Stimulated activated CD4-positive, alpha-beta T cell treated with anti-CD3 and anti-CD28 coated beads, Interleukin-15, amount 100 ng/mL, for 1 hour (primary cell): ENCODE data around the gene ALOXE3.
"Not testable (repeated sequence)": the region's sequence is repeated elsewhere in the genome, so short reads cannot be mapped to it uniquely, and the experiment has no call there.

Source experiments
- DNase-seq, 2 donors: peaks; one replicate each; pipeline ENCODE4 v3.0.0-alpha.2; 2020; ENCODE audit warnings: low read depth in 1 of 2, low spot score in 1 of 2

Gene ALOXE3

DNA sequence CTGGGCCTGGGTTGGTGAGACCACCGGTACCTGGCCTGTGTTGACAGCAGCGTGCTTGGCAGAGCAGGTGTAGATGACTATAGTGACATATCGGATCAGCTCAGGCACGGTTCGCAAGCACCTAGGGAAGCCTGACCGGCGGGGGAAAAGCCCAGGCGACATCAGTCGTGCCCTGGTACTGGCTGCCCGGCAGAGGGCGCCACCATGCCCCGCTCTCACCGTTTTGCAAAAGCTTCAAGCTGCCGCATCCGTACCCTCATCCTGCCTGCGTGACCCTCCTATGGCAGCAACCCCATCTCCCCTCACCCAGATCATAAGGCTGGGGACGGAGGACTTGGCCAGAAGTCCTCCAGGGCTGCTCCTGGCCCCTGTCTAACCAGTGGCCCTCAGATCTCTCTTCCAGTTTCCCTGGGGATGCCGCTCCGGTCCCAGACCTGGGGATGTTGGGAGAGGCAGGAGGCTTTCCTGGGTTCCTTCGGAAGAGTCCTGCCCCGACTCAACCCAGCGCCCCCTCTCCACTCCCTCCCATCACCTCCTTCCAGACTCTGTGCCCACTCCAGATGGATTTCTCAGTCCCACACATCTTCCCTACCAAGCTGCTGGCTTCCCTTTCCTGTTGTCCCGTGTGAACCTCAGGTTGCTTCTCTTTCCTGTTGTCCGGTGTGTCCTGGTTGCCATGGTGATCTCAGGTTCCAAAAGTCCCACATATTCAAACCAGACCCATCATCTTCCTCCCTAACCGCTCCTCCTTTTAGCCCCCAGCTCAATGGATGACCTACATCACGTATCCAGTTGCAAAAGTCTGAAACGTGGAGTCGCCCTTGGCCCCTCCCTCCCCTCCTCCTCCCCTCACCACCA is 44.5 kb downstream of the ALOXE3 start:
- DNase-seq: peak; percentile 74 to 84

DNA sequence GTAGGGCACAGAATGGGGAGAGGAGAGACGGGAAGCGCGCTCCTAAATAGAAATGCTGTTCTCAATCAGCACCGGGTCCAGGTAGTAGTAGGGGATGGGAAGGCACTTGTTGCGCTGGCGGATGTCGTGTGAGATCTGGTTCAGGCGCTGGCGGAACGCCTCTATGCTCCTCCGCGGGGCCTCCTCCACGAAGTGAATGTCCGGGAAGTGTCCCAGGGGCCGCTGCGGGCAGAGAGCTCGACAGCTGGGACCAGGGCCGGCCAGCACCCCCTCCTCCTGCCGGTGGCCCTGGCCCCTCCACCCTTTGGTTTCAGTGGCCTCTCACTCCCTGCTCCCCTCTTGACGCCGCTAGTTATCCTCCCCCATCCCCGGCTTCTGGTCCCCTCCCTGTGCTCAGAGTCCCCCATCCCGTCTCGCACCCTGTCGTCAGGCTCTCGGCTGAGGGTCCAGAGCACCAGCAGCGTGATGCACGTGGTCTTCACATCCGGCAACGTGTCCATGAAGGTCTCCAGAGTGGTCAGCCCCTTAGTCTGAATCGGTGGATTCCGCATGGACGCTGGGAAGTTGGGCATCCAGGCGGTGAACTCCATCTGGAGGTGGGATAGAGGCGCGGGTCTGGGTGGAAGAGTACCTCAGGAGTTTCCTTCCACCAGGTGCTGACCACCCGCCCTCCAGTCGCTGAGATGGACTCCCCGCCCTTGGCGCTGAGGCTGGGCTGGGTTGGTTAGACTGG is 45.4 kb downstream of the ALOXE3 start:
- no peak for DNase-seq

DNA sequence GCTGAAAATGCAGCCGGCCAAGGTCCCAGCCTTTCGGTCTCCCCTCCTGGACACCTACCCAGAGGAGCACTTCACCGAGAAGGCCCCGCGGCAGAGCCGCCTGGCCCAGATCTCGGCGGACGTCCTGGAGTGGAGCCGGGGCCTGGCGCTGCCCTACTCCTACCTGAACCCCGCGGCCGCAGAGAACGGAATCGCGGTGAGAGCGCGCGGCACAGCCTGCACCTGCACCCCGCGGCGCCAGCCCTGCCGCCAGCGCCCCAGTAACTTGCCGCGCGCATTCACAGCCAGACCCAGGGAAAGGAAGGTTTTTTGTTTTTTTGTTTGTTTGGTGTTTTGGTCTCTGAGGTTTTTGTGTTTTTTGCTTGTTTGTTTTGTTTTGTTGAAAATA is 46.0 kb downstream of the ALOXE3 start:
- no peak for DNase-seq

DNA sequence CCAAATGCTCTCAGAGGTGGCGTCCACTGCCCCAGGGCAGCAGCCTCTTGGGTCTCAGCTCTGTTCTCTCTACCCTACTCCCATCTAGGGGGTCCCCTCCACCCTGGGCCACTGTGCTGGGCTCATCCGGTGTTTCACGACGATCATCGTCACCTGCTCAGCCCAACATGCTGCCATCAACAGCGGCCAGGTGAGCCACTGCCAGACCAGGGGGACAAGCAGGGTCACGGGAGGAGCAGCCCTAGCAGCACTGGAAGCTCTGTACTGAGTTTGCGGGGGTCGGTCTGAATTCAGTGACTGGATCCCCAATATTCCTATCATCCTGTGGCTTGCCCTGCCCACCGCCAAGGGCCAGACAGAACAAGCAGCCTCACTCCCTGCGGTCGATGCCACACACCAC is 46.8 kb downstream of the ALOXE3 start:
- DNase-seq: no peak

DNA sequence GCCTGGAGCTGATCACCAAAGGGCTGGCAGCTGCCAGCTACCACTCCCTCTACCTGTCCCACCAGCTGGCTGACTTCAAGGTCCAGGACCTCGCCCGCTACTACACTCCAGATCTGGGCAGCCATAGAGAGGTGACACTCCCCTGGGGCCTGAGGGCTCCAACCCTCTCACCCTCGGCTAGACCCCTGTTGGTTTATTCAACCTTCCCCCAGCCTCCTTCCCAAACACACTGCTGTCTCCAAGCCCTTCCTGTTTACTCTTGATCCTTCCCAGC is 48.8 kb downstream of the ALOXE3 start:
- DNase-seq: no peak

DNA sequence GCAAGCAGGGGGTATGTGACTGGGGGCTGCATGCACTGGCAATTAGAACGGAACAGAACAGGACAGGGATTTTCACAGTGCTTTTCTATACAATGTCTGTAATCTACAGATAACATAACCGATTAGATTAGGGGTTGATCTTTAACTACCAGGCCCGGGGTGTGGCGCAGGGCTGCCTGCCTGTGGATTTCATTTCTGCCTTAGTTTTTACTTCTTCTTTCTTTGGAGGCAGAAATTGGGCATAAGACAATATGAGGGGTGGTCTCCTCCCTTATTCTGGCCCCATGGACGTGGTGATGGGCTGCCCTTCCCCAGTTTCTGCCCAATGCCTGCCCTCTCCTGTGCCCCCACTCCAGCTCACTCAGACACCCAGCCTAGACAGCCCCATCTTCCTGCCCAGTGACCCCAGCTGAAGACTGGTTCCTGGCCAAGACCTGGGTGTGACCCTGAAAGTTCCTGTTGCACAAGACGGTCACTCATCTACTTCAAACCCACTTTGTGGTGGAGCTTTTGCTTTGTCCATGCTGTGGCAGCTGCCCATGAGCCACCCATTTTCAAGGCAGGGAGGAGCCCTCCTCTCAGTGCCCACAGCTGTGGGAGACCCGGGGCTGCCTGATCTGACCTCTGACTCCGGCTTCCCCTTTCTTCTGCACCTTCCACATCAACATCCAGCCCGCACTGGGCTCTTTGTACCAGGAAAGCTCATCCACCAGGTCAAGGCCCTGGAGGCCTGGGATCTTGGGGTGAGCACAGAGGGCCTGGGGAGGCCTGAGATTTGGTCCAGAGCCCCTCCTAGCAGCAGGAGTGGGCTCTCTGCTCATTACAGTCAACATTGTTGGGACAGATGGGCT is 49.4 kb downstream of the ALOXE3 start:
- DNase-seq: no peak

DNA sequence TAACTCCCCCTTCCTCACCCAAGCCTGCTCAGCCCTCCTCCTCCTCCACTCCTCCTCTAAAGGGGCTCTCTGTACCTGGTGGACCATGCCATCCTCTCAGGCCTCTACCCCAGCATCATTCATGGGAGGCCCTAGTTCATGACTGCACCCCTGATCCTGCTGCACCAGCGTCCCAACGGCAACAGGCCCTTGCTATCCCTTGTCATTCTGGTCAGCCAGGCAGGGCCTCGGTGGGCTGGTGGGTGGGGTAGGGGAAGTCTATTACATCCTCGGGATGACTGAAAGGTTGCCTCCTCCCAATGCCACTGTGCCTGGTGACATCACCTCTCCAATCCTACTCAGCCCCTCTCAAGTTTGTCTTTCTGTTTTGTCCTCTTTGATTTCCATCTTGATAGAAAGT is 50.5 kb downstream of the ALOXE3 start:
- no peak for DNase-seq

DNA sequence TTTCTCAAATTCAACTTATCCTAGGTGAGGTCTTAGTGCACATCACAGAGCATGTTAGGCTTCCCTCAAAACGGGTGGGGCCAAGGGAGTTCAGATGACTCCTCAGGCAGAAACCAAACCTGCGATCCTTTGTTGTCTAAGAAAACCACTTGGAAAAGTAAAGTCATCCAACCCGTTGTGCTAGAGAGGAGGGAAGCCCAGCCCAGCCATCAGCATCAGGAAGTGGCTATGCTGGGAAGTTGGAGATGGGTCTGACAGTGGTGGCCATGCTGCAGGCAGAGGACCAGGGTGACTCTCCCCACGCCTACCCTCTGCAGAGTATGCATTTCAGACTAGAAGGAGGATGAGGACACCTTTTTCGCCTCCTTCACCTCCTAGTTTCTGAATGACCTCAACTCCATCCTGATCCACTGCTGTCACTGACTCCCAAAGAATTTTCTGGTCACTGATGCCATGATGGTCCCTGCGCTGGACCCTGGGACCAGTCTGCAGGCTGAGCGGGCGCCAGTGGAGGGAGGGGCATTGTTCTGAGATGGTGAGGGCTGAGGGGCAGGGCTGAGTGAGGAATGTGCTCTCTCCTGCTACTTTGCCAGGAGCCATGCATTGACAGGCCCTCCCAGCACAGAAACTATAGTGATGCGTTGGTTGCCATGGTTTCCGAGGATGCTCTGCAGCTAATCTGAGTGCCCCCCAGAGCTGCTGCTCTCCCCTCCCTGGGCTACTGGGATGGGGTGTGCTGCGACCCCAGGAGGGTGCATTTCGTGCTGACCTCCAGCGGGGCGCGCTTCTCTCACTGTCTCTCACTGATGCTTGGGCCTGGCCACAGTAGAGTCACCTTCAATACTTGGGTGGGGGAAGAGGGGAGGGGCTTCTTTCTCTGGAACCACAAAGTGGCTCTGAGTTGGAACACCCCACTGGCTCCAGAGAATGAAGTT is 51.2 kb downstream of the ALOXE3 start:
- no peak for DNase-seq

DNA sequence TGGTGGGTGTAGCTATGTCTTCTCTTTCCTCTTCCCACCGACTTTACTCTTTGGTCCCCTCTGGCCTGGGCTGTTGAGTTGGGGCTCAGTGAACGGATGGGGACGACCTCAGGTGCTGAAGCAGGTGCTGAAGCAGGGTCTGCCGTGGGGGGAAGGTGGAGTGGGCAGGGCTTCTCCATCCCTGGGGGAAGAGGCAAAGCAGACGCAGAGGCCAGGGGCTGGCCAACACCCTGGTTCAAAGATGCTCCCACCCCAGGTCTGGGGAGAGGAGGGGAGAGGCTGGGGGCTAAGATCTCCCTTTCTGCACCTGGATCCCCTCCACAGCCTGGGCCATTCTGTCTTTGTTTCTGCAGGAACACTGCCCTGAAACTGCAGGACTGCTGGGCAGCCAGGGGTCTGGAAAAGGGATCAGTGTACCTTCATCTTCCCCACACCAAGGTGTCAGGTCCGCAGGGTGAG is 53.7 kb downstream of the ALOXE3 start:
- no peak for DNase-seq

DNA sequence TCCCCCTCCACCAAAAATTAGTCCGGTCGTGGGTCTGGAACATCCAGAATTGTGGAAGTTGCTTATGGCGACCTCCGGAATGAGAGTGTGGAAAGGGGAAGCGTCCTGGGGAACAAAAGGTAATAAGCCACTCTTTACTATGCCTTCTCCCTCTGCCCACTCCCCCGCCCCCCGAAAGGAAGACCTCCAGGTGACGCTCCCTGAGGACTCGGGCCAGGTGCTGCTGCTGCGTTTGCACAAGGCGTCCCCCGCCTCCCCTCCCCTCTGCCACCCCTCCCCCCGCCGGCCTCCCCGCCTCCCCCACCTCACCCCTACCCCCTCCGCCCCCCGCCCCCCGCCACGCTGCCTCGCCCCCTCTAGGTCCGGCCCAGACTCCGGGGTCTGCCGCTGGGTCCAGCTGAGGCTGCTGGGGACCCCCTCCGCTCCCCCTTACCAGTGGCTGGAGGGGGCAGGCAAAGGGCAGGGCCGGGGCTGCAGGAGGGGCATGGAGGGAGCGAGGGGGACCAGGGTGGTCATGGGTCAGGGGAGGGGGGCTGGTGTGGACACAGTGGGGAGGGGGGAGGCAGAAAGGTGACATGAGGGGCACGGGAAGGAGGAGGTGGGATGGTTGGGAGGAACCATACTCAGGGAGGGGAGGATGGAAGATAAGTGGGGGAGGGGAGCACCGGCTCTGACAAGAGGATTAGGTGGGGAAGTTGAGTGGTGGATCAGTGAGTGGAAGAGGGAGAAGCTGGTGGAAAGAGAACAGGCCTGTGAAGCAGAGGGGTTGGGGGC is 54.4 kb downstream of the ALOXE3 start:
- no peak for DNase-seq

DNA sequence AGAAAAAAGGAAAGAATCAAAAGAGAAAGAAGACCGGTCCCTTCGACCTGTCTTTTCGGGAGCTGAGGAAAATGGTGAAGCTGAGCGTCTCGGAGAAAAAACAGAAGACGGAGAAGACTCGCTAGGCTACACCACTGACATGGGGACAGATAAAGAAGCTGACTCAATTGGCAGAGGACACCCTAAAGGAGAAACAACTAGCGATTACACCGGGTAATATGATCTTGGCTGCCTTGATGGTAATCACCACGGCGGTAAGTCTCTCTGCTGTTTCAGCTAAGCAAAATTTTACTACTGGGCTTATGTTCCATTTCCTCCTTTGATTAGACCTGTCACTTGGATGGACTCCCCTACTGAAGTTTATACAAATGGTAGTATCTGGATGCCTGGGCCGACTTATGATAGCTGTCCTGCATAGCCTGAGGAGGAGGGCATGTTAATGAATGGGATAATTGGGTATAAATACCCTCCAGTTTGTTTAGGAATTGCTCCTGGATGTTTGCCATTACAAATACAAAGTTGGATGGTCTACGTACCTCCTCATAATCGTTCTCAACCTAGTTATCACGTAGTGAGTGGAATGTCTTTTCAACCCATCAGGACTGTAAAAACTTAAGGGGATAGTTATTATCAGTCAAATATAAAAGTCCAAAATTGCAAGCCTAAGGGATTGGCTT is 55.4 kb downstream of the ALOXE3 start:
- DNase-seq: no peak

DNA sequence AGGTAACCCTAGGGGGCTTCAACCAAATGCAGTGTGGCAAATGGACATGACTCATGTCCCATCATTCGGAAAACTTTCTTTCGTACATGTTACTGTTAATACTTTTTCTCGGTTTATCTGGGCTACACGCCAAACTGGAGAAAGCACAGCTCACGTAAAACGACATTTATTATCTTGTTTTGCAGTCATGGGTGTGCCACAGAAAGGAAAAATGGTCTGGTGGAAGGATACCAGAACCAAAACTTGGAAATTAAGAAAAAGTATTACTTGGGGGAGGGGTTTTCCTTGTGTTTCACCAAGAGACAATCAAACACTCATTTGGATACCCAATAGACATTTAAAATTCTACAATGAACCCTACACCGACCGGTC is 55.9 kb downstream of the ALOXE3 start:
- no peak for DNase-seq

DNA sequence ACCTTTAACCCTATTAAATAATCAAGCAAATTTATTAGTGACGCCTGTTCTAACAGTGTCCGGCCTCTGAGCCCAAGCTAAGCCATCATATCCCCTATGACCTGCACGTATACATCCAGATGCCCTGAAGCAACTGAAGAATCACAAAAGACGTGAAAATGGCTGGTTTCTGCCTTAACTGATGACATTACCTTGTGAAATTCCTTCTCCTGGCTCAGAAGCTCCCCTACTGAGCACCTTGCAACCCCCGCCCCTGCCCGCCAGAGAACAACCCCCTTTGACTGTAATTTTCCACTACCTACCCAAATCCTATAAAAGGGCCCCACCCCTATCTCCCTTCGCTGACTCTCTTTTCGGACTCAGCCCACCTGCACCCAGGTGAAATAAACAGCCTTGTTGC is 56.5 kb downstream of the ALOXE3 start:
- DNase-seq: not testable (repeated sequence)

DNA sequence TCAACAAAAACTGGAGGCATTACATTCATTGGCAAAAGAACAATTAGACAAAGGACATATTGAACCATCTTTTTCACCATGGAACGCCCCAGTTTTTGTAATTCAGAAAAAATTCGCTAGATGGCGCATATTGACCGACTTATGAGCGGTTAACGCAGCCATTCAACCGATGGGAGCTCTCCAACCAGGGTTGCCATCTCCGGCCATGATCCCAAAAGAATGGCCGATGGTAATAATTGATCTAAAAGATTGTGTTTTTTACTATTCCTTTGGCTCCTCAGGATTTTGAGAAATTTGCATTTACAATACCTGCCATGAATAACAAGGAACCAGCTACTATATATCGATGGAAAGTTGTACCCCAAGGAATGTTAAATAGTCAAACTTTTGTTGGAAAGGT is 58.0 kb downstream of the ALOXE3 start:
- DNase-seq: peak in 1 of 2 donors; percentile 26

DNA sequence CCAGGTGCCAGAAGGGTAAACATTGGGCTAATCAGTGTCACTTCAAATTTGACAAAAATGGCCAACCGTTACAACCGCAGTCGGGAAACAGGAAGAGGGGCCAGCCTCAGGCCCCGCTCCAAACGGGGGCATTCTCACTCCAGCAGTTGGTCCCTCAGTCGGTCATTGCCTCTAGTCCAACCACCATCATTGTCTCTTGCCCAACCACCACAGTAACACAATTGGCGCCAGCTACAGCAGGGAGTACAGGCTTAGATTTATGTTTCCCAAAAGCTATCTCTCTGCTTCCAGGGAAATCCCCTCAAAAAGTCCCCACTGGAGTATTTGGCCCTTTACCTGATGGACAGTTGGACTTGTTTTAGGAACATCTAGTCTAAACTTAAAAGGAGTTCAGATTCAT is 59.2 kb downstream of the ALOXE3 start:
- DNase-seq: no peak

DNA sequence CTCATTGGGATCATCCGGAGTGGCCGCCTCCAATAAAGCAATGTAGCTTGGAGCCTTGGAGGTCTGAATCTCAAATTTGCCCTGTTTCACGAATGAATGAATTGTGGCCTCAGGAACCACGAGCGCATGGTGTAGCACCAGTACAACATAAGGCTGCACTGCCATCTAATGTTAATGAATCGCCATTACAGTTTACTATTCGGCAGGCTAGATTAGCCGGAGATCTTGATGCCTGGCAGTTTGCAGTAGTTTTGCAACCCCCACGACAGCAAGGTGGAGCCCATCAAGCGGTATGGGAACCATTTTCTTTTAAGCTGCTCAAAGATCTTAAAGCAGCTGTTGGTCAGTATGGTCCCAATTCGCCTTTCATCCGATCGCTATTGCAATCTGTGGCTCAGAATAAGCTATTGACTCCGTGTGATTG is 60.6 kb downstream of the ALOXE3 start:
- no peak for DNase-seq

DNA sequence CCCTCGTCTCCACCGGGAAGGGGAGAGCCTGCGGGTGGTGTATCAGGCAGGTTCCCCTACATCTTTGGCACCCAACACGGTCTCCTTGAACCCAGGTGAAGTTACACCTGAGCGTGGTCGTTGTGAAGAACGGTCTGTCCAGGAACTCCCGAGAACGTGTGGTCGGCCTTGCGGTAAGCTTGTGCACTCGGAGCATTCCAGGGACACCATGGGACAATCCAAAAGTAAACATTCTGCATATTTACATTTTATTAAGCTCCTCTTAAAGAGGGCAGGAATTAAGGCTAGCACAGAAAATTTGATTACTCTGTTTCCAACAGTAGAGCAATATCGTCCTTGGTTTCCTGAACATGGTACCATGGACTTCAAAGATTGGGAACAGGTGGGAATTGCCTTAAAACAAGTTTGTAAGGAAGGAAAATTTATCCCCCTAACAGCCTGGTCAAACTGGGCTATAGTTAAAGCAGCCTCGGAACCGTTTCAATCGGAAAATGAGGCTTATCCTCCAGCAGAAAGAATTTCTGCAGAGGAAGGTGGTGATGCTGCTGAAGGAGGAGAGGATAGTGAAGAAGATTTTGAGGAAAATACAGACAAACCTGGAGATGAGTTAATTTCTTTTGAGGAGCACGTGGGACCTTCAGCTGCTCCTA is 61.2 kb downstream of the ALOXE3 start:
- DNase-seq: no peak

DNA sequence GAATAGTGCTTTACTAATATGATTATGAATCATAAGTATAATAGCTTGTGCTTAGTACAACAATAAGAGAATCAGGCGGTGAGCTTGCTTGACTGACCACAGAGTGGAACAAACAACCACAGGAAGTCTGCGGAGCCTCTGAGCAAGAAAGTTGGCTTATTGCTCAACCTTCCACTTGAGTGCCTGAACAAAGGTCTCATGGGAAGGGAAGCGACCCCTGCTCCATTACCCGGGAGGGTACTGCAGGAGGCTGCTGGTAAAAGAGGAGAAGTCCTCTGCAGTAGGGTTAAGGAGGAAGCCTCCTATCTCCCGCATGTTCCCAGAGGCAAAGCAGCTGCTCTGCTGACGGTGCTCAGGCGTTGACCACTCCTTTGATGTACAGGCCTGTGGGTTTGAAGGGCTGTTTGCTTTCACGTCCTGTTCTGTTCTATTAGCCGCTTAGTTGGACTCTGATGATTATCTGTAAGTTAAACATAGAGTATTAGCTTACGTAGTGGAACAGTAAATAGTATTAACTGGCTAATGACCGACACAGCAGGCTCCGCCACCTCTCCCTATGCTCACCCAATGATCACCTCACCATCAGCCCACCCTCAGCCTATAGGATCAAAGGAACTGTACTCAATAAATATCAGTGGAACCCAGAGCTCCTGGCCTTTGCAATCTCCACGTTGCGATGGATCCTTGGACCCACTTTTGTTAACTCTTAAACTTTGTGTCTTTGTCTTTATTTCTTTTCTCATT is 61.9 kb downstream of the ALOXE3 start:
- no peak for DNase-seq
